Left hindlimb (tissue), 1 donor: Measurements from ENCODE around the gene PTF1A.
"Not testable (repeated sequence)": the region's sequence is repeated elsewhere in the genome, so short reads cannot be mapped to it uniquely, and the experiment has no call there.

Source experiments
- DNase-seq: peaks from one replicate; pipeline ENCODE4 v3.0.0-alpha.2; 2018

Gene PTF1A

GRCh38 chr10:23204773-23205172 is 12.7 kb downstream of the PTF1A start:
- DNase-seq, result no peak

- no peak for DNase-seq
These were observed 14.0 kb downstream of the PTF1A start for GRCh38 chr10:23205972-23206642.

DNA sequence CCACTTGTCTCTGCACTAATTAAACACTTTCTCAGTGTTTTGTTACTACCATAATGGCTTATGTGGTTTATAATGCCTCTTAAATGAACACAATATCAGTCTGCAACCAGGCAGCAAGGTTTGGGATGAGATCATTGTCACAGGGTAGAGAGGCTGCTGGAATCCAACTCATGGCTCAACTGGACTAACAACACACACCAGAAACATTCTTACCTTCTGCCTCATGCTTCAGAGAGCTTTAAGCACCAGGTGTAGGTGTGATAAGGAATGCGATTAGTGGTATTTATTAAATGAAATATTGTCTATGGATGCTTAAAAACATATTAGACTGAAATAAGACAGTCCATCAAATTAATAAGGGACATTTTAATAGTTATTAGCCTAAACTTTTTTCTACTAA is 25.4 kb downstream of the PTF1A start:
- no peak for DNase-seq

DNA sequence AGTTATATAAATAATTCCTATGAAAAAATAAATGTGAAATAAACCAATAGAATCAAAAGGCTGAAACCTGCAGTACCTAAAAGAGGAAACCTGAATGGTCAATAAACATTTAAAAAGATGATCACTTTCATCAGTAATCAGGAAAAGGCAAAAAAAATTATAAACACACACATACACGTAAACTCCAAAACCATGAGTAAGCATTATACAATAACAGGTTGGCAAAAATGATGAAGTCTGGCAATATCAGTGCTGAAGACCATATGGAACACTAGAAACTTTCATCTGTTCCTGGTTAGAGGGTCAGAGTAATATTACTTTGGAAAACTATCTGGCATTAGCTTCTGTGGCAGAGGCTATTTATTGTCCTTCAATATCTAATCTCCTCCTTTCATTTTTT is 38.5 kb downstream of the PTF1A start:
- DNase-seq, result no peak

GRCh38 chr10:23238015-23238414 is 45.9 kb downstream of the PTF1A start:
- no peak for DNase-seq

GRCh38 chr10:23241779-23242178 is 49.7 kb downstream of the PTF1A start:
- DNase-seq, result not testable (repeated sequence)
